GM12878 (cell line): ENCODE data around the gene AHNAK2. TPM values are rescaled to one million over a fixed set of nuclear protein-coding genes. Genes with fewer than 3 reads are reported as not detected.

ENCODE experiments used
- ATAC-seq: fragments of 200-7000 bp; cut with Tn5 transposase; 3 replicates; pipeline ENCODE4 v1.9.1; 2020; ENCODE audit warnings: mild to moderate bottlenecking, moderate library complexity
- BruUV-seq: library from RNA; stranded (reverse); fragments of 400-500 nt; replicated peaks from 2 replicates; lab custom pipeline; 2021; lab: Mats Ljungman, UMichigan
- CTCF ChIA-PET: fragments of 300-600 bp; sonication (Branson Sonifier 250); formaldehyde crosslinking; extraction: SDS; loops from one replicate; lab custom pipeline; 2021; ENCODE audit warnings: inconsistent platforms; lab: Yijun Ruan, JAX
- POLR2A ChIA-PET: fragments of 350-600 bp; formaldehyde crosslinking; extraction: SDS; loops from one replicate; lab custom pipeline; 2021; ENCODE audit warnings: inconsistent platforms; lab: Charles Lee
- RAD21 ChIA-PET: fragments of 300-600 bp; sonication (Branson Sonifier 250); formaldehyde crosslinking; loops from one replicate; lab custom pipeline; 2023; ENCODE audit warnings: antibody characterized with exemption; ENCODE audit not compliant: unreplicated experiment; lab: Charles Lee
- SMC1A ChIA-PET: fragments of 300-600 bp; sonication (Branson Sonifier 250); formaldehyde crosslinking; loops from one replicate; lab custom pipeline; 2023; ENCODE audit not compliant: unreplicated experiment, uncharacterized antibody; lab: Charles Lee
- DNase-seq: peaks from one replicate; pipeline ENCODE4 v3.0.0-alpha.2; 2011; ENCODE audit warnings: low read depth, low spot score
- FAIRE-seq: peaks from 3 replicates; lab custom pipeline; 2011; peaks lifted over from hg19 to GRCh38; lab: Jason Lieb, UNC
- H2AFZ ChIP-seq: 2 replicates; pipeline ENCODE4 v1.6.0; 2011; ENCODE audit warnings: low read depth, low read length, control low read depth; ENCODE audit not compliant: control insufficient read depth
- H3K27ac ChIP-seq: 2 replicates; pipeline ENCODE4 v1.5.1; 2011; ENCODE audit warnings: control low read depth; ENCODE audit not compliant: control insufficient read depth, insufficient read depth
- H3K27me3 ChIP-seq, 2 experiments: replicated peaks in 1 of 2; 2 replicates each; pipeline versions ENCODE4 v1.6.0 to v1.6.1; 2011; ENCODE audit warnings: low read length in 1 of 2; ENCODE audit not compliant: control insufficient read depth in 2 of 2, insufficient read depth in 2 of 2
- H3K36me3 ChIP-seq, 2 experiments: 2 replicates each; pipeline ENCODE4 v1.5.1; 2011; ENCODE audit warnings: low read length in 1 of 2; ENCODE audit not compliant: control insufficient read depth in 2 of 2, insufficient read depth in 2 of 2
- H3K4me1 ChIP-seq: 2 replicates; pipeline ENCODE4 v1.6.1; 2011; ENCODE audit warnings: mild to moderate bottlenecking, low read length, moderate library complexity, mixed read lengths; ENCODE audit not compliant: control insufficient read depth, insufficient read depth
- H3K4me2 ChIP-seq: 2 replicates; pipeline ENCODE4 v1.6.0; 2011; ENCODE audit warnings: control low read depth; ENCODE audit not compliant: control insufficient read depth, insufficient read depth
- H3K4me3 ChIP-seq: fragments of 200-600 bp; sonication (generic); 2 replicates; pipeline ENCODE4 v1.5.1; 2016
- H3K79me2 ChIP-seq: 2 replicates; pipeline ENCODE4 v1.6.0; 2011; ENCODE audit warnings: low read length; ENCODE audit not compliant: control insufficient read depth, insufficient read depth
- H3K9ac ChIP-seq: 2 replicates; pipeline ENCODE4 v1.8.0; 2011; ENCODE audit warnings: low read length, control low read depth, mixed read lengths; ENCODE audit not compliant: control insufficient read depth, insufficient read depth
- H3K9me3 ChIP-seq: replicated peaks from 3 replicates; pipeline ENCODE4 v1.5.1; 2011; ENCODE audit warnings: mild to moderate bottlenecking, low read length; ENCODE audit not compliant: control insufficient read depth, insufficient read depth
- H4K20me1 ChIP-seq: 2 replicates; pipeline ENCODE4 v1.6.0; 2011; ENCODE audit not compliant: control insufficient read depth, insufficient read depth
- ATF7 ChIP-seq: fragments of 450-650 bp; IDR thresholded peaks from 2 replicates; pipeline ENCODE4 v1.6.1; 2016; ENCODE audit warnings: low read depth, mild to moderate bottlenecking
- CEBPB ChIP-seq, 2 experiments: fragments of 150-350 bp in 1 of 2; IDR thresholded peaks; 2 replicates each; pipeline ENCODE4 v1.6.1; 2012 to 2014; ENCODE audit warnings: low read depth in 2 of 2, low read length in 2 of 2, borderline replicate concordance in 1 of 2, inconsistent platforms in 1 of 2
- FOXK2 ChIP-seq: fragments of 450-650 bp; IDR thresholded peaks from 2 replicates; pipeline ENCODE4 v1.6.1; 2017; ENCODE audit warnings: mild to moderate bottlenecking, moderate library complexity
- GABPA ChIP-seq: IDR thresholded peaks from 2 replicates; pipeline ENCODE4 v1.6.1; 2014; ENCODE audit warnings: antibody characterized with exemption, low read depth, mild to moderate bottlenecking, inconsistent platforms
- MEF2A ChIP-seq: IDR thresholded peaks from 2 replicates; pipeline ENCODE4 v1.6.1; 2011; ENCODE audit warnings: low read depth, mild to moderate bottlenecking, low read length, moderate library complexity; ENCODE audit not compliant: insufficient read depth
- MEF2B ChIP-seq: fragments of 450-650 bp; IDR thresholded peaks from 2 replicates; pipeline ENCODE4 v1.6.1; 2018; ENCODE audit warnings: mild to moderate bottlenecking, moderate library complexity; ENCODE audit not compliant: partially characterized antibody, poor library complexity, severe bottlenecking
- NFYA ChIP-seq: IDR thresholded peaks from 2 replicates; pipeline ENCODE4 v1.6.1; 2011; ENCODE audit warnings: low read depth, mild to moderate bottlenecking, low read length, improper control_type of control experiment, borderline replicate concordance
- RAD21 ChIP-seq: IDR thresholded peaks from 2 replicates; pipeline ENCODE4 v1.6.1; 2011; ENCODE audit warnings: mild to moderate bottlenecking, low read depth, low read length, moderate library complexity; ENCODE audit not compliant: insufficient read depth
- RB1 ChIP-seq: fragments of 450-650 bp; formaldehyde crosslinking; IDR thresholded peaks from 2 replicates; pipeline ENCODE4 v1.6.1; 2017; ENCODE audit warnings: mild to moderate bottlenecking, borderline replicate concordance
- TARDBP ChIP-seq: IDR thresholded peaks from 2 replicates; pipeline ENCODE4 v1.6.1; 2016; ENCODE audit warnings: borderline replicate concordance
- TCF3 ChIP-seq: IDR thresholded peaks from 2 replicates; pipeline ENCODE4 v1.6.1; 2012; ENCODE audit warnings: low read depth, mild to moderate bottlenecking, low read length, borderline replicate concordance; ENCODE audit not compliant: insufficient read depth
- TCF7 ChIP-seq: IDR thresholded peaks from 2 replicates; pipeline ENCODE4 v1.6.1; 2014; ENCODE audit warnings: antibody characterized with exemption, borderline replicate concordance
- ZBED1 ChIP-seq: IDR thresholded peaks from 2 replicates; pipeline ENCODE4 v1.6.1; 2016; ENCODE audit warnings: borderline replicate concordance
- ZNF207 ChIP-seq: fragments of 450-650 bp; IDR thresholded peaks from 2 replicates; pipeline ENCODE4 v1.6.1; 2014; ENCODE audit warnings: antibody characterized with exemption, mild to moderate bottlenecking, borderline replicate concordance
- ZNF24 ChIP-seq: fragments of 450-650 bp; IDR thresholded peaks from 2 replicates; pipeline ENCODE4 v1.6.1; 2017; ENCODE audit warnings: antibody characterized with exemption, mild to moderate bottlenecking
- ZNF384 ChIP-seq: IDR thresholded peaks from 2 replicates; pipeline ENCODE4 v1.6.1; 2012; ENCODE audit warnings: low read depth, mild to moderate bottlenecking, low read length, improper control_type of control experiment, borderline replicate concordance
- ZSCAN29 ChIP-seq: fragments of 450-650 bp; IDR thresholded peaks from 2 replicates; pipeline ENCODE4 v1.6.1; 2017; ENCODE audit warnings: mild to moderate bottlenecking, moderate library complexity
- WGBS: methylation state at CpG from one replicate; pipeline ENCODE4 v1.1.6; 2016; ENCODE audit warnings: low lambda C conversion rate; ENCODE audit not compliant: insufficient replicate concordance, insufficient coverage; ENCODE audit errors: missing lambda C conversion rate; 5-methylcytosine and 5-hydroxymethylcytosine counted together
- in situ Hi-C: fragments of 300-500 bp; cut with MboI; formaldehyde crosslinking; loops from 9 replicates; pipeline ENCODE4 v1.14.3; 2018; ENCODE audit warnings: mixed read lengths
- intact Hi-C: fragments of 100-400 bp; cut with micrococcal nuclease; formaldehyde crosslinking; loops from one replicate; pipeline ENCODE4 v1.14.2; 2022; ENCODE audit not compliant: unreplicated experiment
- polyA plus RNA-seq, 11 experiments: library from polyadenylated mRNA; depleted of rRNA in 4 of 11; unstranded in 6 of 11; stranded (reverse) in 5 of 11; fragments of >200 nt; fragmentation: Nextera tagmentation in 4 of 11; fragmentation: Illumina TruSeq in 1 of 11; extraction: Ambion mirVana in 4 of 11; extraction: Trizol in 1 of 11; gene quantifications; 1 replicate in 1 of 11; 2 replicates in 10 of 11; pipeline versions ENCODE4 v1.2.1 to v1.2.3, GENCODE V29; 2011 to 2016; ENCODE audit warnings: inconsistent platforms in 2 of 11, missing spikeins in 2 of 11, low read depth in 1 of 11
- total RNA-seq, 4 experiments: library from RNA; depleted of rRNA in 3 of 4; stranded (reverse); fragments of >200 nt in 3 of 4; fragmentation: Illumina TruSeq in 1 of 4; extraction: Trizol in 1 of 4; gene quantifications; 2 replicates each; pipeline versions ENCODE4 v1.2.1 to v1.2.3, GENCODE V29; 2013 to 2021
- TF ChIP-seq, protein P1 (sequence below): fragments of 450-650 bp; IDR thresholded peaks from 2 replicates; pipeline ENCODE4 v1.6.1; 2016; ENCODE audit warnings: mild to moderate bottlenecking
- TF ChIP-seq, protein P2 (sequence below): IDR thresholded peaks from 2 replicates; pipeline ENCODE4 v1.6.1; 2011; ENCODE audit warnings: borderline replicate concordance, low read depth, mild to moderate bottlenecking, moderate library complexity, mixed read lengths, low read length; ENCODE audit not compliant: insufficient read depth; ENCODE audit errors: extremely low read length

Gene AHNAK2
- total and polyA plus RNA-seq, 10 of the 15 experiments (the other 5 are each of a cell fraction or from before 2014, with no cell fraction given) = 0.03 to 0.10 TPM; not detected in 8

DNA sequence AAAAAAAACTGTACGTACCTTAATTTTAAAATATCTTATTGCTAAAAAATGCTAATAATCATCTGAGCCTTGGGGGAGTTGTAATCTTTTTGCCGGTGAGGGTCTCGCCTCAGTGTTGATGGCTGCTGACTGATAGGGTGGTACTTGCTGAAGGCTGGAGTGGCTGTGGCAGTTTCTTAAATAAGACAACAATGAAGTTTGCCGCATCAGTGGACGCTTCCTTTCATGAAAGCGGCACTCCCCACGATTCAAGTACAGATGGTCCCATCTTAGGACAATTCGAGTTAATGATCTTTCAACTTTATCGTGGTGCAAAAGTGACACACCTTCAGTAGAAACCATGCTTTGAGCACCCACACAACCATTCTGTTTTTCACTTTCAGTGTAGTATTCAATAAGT is 61.1 kb downstream of the AHNAK2 start:
- no peak for ATAC-seq
- Histone ChIP-seq H3K36me3 (no peaks in the 10 kb centered on the region), H3K27ac (no peak overlapping the region), H3K4me1 (no peaks in the 10 kb centered on the region), H3K9ac (no peak overlapping the region), H2AFZ (no peak overlapping the region), H3K9me3 (no peaks in the 10 kb centered on the region; the same call in 1 of the 3 replicates), H3K79me2 (no peaks in the 10 kb centered on the region), H3K4me3 (no peak overlapping the region), H4K20me1 (no peaks in the 10 kb centered on the region), H3K4me2 (no peak overlapping the region), H3K27me3 (no peaks in the 10 kb centered on the region; a peak in 1 of 4 replicates)
- in situ Hi-C loops = no loop called here
- intact Hi-C loops = no loop called here
- TF ChIP-seq ZBED1 (no peak), MEF2A (no peak), GABPA (no peak), ATF7 (no peak), RAD21 (no peak), NFYA (no peak), MEF2B (no peak), RB1 (no peak), TCF7 (no peak), CEBPB (IDR thresholded peaks at IDR 0.05; ENCODE audit: borderline replicate concordance in 1 of 2, low read depth in 2 of 2, low read length in 2 of 2) (no peak), ZNF384 (no peak), TARDBP (no peak), FOXK2 (no peak), ZNF207 (no peak), ZNF24 (no peak), TCF3 (no peak), ZSCAN29 (no peak)
- TF ChIP-seq, protein P1, sequence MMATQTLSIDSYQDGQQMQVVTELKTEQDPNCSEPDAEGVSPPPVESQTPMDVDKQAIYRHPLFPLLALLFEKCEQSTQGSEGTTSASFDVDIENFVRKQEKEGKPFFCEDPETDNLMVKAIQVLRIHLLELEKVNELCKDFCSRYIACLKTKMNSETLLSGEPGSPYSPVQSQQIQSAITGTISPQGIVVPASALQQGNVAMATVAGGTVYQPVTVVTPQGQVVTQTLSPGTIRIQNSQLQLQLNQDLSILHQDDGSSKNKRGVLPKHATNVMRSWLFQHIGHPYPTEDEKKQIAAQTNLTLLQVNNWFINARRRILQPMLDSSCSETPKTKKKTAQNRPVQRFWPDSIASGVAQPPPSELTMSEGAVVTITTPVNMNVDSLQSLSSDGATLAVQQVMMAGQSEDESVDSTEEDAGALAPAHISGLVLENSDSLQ = no peak
- TF ChIP-seq, protein P2, sequence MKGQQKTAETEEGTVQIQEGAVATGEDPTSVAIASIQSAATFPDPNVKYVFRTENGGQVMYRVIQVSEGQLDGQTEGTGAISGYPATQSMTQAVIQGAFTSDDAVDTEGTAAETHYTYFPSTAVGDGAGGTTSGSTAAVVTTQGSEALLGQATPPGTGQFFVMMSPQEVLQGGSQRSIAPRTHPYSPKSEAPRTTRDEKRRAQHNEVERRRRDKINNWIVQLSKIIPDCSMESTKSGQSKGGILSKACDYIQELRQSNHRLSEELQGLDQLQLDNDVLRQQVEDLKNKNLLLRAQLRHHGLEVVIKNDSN = no peak
- ChIA-PET CTCF (interaction anchor here (0.8 kb wide), 1 partner anchor 121 kb away, joined by 3 read pairs; no protein-coding TSS in a partner anchor), SMC1A (no interaction called here), POLR2A (no interaction called here), RAD21 (interaction anchor here (1.3 kb wide), 1 partner anchor 129 kb away, joined by 3 read pairs; no protein-coding TSS in a partner anchor)
- DNase-seq = no peak
- no TSS peak for BruUV-seq
- no peak for FAIRE-seq
- WGBS = 73% methylated on average over 9 of the region's 9 CpGs
